HEK293T (cell line): Measurements from ENCODE around the gene TOMM40L.

Experiments used
- ELF4 ChIP-seq: fragments of 450-650 bp; IDR thresholded peaks from 2 replicates; pipeline ENCODE4 v1.6.1; 2017; ENCODE audit warnings: antibody characterized with exemption
- FOXA1 ChIP-seq: fragments of 450-650 bp; IDR thresholded peaks from 2 replicates; pipeline ENCODE4 v1.6.1; 2016; ENCODE audit warnings: mild to moderate bottlenecking
- FOXM1 ChIP-seq: fragments of 450-650 bp; IDR thresholded peaks from 2 replicates; pipeline ENCODE4 v1.6.1; 2017; ENCODE audit warnings: mild to moderate bottlenecking, borderline replicate concordance

DNA sequence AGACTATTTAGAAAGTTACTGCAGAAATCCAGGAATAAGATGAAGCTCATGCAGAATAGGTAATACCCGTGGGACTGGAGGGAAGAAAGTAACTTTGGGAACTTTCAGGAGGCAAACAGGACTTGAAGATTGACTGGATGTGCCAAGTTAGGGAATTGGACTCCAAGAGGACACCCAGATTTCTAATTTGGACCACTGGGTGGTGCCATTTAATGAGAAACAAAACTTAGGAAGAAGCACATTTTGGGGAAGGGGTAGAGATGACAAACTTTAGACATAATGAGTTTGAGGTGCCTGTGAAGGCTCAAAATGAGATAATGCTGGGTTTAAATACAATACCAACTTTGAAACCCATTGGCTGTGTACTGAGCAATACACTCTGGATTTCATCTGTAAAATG, 45.2 kb upstream of the TOMM40L start:
- TF ChIP-seq FOXM1 (no peak), FOXA1 (no peak), ELF4 (no peak)
